Stimulated activated CD8-positive, alpha-beta memory T cell treated with anti-CD3 and anti-CD28 coated beads, Interleukin-2, amount 100 ng/mL, for 48 hours (primary cell): Measurements from ENCODE around the gene TRAF6.
"Not testable (repeated sequence)": the region's sequence is repeated elsewhere in the genome, so short reads cannot be mapped to it uniquely, and the experiment has no call there.

Experiments
- DNase-seq, 2 donors: peaks; one replicate each; pipeline ENCODE4 v3.0.0-alpha.2; 2020; ENCODE audit warnings: low read depth in 2 of 2

The TRAF6 gene

GRCh38 chr11:36509694-36510593 is at the start of gene TRAF6:
TSS of gene TRAF6 (minus strand) at chr11:36510272. CDS start at chr11:36501515, 8,757 bp downstream.
- DNase-seq, result peak; percentile 85 to 89

GRCh38 chr11:36558571-36559413 is 48.7 kb upstream of the TRAF6 start:
- no peak for DNase-seq

- no peak for DNase-seq
Measured at GRCh38 chr11:36557991-36558390, 47.9 kb upstream of the TRAF6 start.

GRCh38 chr11:36557390-36557789 is 47.3 kb upstream of the TRAF6 start:
- DNase-seq, result not testable (repeated sequence)

- no peak for DNase-seq
Measured at GRCh38 chr11:36550385-36551115, 40.5 kb upstream of the TRAF6 start.

- peak in 1 of 2 donors; percentile 8 for DNase-seq
Measured at GRCh38 chr11:36540998-36541397, 30.9 kb upstream of the TRAF6 start.

- no peak for DNase-seq
Measured at GRCh38 chr11:36534276-36534840, 24.3 kb upstream of the TRAF6 start.

- DNase-seq, result no peak
Measured at GRCh38 chr11:36532941-36533601, 23.0 kb upstream of the TRAF6 start.

GRCh38 chr11:36530840-36531239 is 20.8 kb upstream of the TRAF6 start:
- no peak for DNase-seq

DNA sequence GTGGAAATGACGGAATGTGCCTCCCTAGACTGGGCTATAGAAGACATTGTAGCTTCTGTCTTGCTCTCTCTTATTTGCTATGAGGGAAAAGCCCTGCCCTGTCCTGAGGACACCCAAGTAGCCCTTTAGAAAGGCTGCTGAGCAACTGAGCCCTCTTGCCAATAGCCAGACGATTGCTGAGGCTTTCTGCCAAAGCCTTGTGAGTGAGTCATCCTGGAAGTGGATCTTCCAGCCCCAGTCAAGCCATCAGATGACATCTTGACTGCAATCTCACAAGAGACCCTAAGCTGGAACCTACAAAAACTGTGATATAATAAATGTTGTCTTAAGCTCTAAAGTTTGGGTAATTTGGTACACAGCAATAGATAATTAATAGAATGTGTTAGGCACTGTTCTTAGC is 3.9 kb upstream of the TRAF6 start:
- DNase-seq, result no peak

DNA sequence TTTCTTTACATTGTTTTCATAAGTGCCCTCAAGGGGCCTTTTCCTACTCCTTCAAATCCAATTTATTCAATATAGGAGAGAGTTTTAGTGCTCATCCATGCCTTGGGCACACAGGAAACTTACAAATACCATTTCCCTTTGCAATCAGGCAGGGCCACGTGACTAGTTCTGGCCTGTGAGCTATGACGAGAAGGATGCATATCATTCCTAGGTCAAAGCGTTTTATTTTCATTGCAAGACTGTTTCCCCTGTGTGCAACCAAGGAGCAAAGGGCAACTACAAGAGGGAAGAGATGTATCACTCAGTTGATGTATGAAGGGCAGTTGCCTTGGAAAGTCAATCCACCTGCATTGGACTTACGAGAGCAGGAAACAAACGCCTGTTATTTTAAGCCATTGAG is 1.9 kb upstream of the TRAF6 start:
- no peak for DNase-seq

DNA sequence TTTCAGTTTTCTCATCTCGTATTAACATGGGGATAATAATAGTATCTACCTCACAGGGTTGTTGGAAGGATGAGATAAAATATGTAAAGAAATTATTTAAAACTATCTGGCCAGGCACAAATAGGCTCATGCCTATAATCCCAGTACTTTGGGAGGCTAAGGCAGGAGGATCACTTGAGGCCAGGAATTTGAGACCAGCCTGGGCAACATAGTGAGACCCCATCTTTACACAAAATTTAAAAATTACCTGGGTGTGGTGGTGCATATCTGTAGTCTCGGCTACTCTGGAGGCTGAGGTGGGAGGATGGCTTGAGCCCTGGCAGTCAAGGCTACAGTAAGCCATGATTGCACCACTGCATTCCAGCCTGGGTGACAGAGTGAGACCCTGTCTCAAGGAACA is 990 bp upstream of the TRAF6 start:
- DNase-seq, result not testable (repeated sequence)

DNA sequence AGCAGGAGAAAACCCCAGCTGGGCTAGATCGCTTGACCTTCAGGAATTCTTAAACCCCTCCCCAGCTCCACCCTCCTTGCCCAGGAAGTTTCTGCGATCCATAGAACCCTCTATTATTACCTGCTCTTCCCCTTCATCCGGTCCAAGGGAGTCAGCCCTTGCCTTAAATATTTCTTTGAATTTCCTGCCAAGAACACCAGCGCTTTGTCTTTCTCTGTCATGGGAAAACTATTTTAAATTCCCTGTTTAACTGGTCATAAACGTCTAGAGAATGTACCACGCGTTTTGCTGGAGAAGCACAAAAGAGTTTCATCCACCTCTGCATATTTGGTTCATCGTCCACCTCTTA is 496 bp upstream of the TRAF6 start:
- DNase-seq, result no peak

- no peak for DNase-seq
Measured at GRCh38 chr11:36509201-36509639, 852 bp downstream of the TRAF6 start.

- no peak for DNase-seq
Measured at GRCh38 chr11:36508743-36509142, 1.3 kb downstream of the TRAF6 start.

GRCh38 chr11:36507824-36508489 is 2.1 kb downstream of the TRAF6 start:
- DNase-seq, result no peak

DNA sequence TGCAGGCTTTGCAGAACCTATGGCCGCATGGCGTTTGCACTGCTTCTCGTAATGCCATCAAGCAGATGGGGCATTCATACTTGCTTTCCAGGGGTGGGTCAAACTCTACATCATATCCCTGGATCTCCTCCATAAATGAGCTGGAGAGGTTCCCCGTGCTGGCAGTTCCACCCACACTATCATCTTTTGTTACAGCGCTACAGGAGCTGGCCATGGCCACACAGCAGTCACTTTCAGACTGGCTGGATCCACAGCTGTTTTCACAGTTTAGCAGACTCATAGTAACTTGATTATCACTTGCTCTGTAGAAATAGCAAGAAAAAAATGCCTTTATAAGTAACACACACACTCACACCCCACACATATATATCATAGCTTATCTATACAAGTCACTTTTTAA is 8.8 kb downstream of the TRAF6 start:
- no peak for DNase-seq

- no peak for DNase-seq
Measured at GRCh38 chr11:36500315-36500721, 9.8 kb downstream of the TRAF6 start.

- no peak for DNase-seq
Measured at GRCh38 chr11:36499315-36499714, 10.8 kb downstream of the TRAF6 start.

DNA sequence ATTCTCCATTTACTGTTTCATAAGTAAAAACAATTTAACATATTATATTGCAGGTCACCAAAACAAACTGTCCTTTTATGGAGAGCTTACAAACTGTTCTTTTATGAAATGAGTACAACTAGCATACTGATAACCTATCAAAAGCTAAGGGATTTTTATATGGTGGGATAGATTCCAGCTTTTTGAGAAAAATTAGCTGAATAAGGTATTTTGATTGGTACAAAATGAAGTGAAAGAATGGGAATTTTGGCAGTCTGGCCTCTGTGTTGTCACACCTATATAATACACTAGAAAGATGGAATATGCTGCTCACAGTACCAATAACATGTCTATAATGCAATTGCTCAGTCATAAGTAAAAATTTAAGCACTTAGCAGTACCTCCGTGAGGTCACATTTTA is 11.4 kb downstream of the TRAF6 start:
- DNase-seq, result no peak

GRCh38 chr11:36493332-36493731 is 16.7 kb downstream of the TRAF6 start:
- DNase-seq, result no peak
